ENCODE measurements around the gene CRAMP1. TPM values are rescaled to one million over a fixed set of nuclear protein-coding genes. Genes with fewer than 3 reads are reported as not detected.

CRAMP1 gene
- total RNA-seq, 4 donors from 2014 or later, result 9.1 to 15.5 (median 12.5) TPM

DNA sequence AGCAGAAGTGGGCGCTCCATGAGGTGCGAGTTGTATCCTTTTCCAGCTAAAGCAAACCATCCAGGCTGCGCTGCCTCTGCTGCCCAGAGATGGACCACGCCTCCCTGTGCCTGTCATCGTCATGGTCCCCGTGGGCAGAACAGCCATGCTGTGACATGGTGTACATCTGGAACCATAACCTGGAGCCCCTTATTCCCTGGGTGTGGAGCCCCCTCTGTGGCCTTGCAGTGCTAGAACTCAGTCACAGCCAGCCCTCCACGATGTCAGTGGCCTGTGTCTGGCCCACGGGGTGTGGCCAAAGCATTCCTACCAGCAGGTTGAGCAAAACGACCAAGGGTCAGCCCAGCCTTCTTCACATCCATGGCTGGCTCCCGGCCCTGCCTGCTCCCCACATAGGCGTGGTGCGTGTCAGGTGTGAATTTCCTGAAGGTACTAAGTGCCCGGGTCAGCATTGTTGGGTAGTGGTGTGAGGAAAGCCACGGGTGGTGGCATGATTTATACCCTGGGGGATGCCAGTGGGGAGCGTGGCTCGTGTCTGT is 43.2 kb downstream of the CRAMP1 start:
- Histone ChIP-seq H3K27me3 (no peaks in the 10 kb centered on the region), H3K9me3 (no peaks in the 10 kb centered on the region), H3K4me3 (no peak overlapping the region), H3K27ac (replicated peaks in 1 of 4) (no peak overlapping the region), H3K36me3 (peaks cover 56 to 100% (median 91%) of the 10 kb centered on the region in 4 donors), H3K4me1 (peaks cover 0 to 3% (median 0%) of the 10 kb centered on the region in 4 donors)
- WGBS, result 88% methylated on average over 12 of the region's 16 CpGs
- intact Hi-C loops (cut with DNase I), result no loop called here
- no peak for TF ChIP-seq EP300 (IDR thresholded peaks at IDR 0.05)
- no peak for TF ChIP-seq POLR2A (IDR thresholded peaks at IDR 0.05; ENCODE audit: low read depth)
- DNase-seq (ENCODE audit: extremely low spot score), result no peak

DNA sequence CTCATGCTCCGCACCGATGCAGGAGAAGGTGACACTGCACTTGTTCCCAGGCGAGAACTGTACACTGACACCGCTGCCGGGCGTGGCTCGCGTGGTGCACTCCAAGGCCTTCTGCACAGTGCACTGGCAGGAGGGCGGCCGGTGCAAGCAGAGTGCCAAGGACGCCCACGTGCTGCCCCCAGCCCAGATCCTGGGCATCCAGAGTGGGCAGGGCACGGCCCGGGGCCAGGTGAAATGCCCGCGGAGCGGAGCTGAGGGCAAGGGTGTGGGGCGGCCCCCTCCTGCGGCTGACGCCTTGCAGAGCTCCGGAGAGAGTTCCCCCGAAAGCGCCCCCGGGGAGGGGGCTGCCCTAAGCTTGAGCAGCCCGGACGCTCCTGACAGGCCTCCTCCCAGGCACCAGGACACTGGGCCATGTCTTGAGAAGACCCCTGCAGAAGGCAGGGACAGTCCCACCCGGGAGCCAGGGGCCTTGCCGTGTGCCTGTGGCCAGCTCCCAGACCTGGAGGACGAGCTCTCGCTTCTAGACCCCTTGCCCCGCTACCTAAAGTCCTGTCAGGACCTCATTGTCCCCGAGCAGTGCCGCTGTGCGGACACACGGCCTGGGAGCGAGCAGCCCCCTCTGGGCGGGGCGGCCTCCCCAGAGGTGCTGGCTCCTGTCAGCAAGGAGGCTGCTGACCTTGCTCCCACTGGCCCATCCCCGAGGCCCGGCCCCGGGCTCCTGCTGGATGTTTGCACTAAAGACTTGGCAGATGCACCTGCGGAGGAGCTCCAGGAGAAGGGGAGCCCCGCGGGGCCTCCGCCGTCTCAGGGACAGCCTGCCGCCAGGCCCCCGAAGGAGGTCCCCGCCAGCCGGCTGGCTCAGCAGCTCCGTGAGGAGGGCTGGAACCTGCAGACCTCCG is 44.0 kb downstream of the CRAMP1 start:
- Histone ChIP-seq H3K9me3 (no peaks in the 10 kb centered on the region), H3K27me3 (no peaks in the 10 kb centered on the region), H3K4me3 (no peak overlapping the region), H3K36me3 (peaks cover 64 to 100% (median 91%) of the 10 kb centered on the region in 4 donors), H3K4me1 (peaks cover 0 to 3% (median 0%) of the 10 kb centered on the region in 4 donors), H3K27ac (replicated peaks in 1 of 4) (no peak overlapping the region)
- intact Hi-C loops (cut with DNase I), result no loop called here
- 96% methylated on average over 16 of the region's 52 CpGs for WGBS
- no peak for TF ChIP-seq EP300 (IDR thresholded peaks at IDR 0.05)
- no peak for TF ChIP-seq POLR2AphosphoS5 (IDR thresholded peaks at IDR 0.05)
- TF ChIP-seq, protein P1, sequence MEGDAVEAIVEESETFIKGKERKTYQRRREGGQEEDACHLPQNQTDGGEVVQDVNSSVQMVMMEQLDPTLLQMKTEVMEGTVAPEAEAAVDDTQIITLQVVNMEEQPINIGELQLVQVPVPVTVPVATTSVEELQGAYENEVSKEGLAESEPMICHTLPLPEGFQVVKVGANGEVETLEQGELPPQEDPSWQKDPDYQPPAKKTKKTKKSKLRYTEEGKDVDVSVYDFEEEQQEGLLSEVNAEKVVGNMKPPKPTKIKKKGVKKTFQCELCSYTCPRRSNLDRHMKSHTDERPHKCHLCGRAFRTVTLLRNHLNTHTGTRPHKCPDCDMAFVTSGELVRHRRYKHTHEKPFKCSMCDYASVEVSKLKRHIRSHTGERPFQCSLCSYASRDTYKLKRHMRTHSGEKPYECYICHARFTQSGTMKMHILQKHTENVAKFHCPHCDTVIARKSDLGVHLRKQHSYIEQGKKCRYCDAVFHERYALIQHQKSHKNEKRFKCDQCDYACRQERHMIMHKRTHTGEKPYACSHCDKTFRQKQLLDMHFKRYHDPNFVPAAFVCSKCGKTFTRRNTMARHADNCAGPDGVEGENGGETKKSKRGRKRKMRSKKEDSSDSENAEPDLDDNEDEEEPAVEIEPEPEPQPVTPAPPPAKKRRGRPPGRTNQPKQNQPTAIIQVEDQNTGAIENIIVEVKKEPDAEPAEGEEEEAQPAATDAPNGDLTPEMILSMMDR (IDR thresholded peaks at IDR 0.05), result no peak
- TF ChIP-seq POLR2A (IDR thresholded peaks at IDR 0.05; ENCODE audit: low read depth), result no peak
- no peak for DNase-seq (ENCODE audit: extremely low spot score)

DNA sequence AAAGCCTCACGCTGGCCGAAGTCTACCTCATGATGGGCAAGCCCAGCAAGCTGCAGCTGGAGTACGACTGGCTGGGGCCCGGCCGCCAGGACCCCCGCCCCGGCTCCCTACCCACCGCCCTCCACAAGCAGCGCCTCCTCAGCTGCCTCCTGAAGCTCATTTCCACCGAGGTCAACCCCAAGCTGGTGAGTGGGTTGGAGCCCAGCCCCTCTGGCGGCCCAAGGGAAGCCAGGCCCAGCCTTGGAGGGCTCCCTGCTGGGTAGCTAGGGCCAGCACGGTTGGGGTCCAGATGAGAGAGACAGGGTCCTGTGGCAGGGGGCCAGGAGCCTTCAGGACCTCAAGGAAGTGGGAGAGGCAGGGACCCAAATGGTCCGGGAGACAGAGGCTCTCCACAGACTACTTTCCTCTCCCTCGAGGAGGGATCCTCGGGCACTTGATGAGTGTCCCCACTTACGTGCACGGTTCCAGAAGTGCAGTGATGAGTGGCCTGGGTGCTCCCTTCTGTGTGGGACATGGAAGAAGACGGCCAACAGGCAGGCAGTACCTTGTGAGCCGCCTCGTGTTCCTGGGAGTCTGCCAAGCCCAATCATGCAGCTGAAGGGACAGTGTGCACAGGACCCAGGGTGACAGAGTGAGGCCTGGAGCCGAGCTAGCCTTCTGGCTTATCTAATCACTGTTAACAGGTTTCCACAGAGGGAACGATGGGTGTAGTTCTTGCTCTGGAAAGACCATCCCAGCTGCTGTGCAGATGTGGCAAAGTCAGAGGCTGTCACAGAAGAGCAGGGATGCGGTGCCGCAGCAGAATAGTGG is 44.9 kb downstream of the CRAMP1 start:
- no peak for DNase-seq (ENCODE audit: extremely low spot score)
- H3K9me3 ChIP-seq, result no peaks in the 10 kb centered on the region
- 91% methylated on average over 21 of the region's 24 CpGs for WGBS
- no peak overlapping the region for H3K27ac ChIP-seq (replicated peaks in 1 of 4)
- no peaks in the 10 kb centered on the region for H3K27me3 ChIP-seq
- H3K4me3 ChIP-seq, result no peak overlapping the region
- no peak for TF ChIP-seq POLR2A (IDR thresholded peaks at IDR 0.05; ENCODE audit: low read depth)
- no peak for TF ChIP-seq EP300 (IDR thresholded peaks at IDR 0.05)
- TF ChIP-seq POLR2AphosphoS5 (IDR thresholded peaks at IDR 0.05), result no peak
- TF ChIP-seq, protein P1 (IDR thresholded peaks at IDR 0.05), result no peak
- H3K36me3 ChIP-seq, result peaks cover 66 to 100% (median 93%) of the 10 kb centered on the region in 4 donors
- H3K4me1 ChIP-seq, result peaks cover 0 to 3% (median 0%) of the 10 kb centered on the region in 4 donors
- intact Hi-C loops (cut with DNase I), result no loop called here

DNA sequence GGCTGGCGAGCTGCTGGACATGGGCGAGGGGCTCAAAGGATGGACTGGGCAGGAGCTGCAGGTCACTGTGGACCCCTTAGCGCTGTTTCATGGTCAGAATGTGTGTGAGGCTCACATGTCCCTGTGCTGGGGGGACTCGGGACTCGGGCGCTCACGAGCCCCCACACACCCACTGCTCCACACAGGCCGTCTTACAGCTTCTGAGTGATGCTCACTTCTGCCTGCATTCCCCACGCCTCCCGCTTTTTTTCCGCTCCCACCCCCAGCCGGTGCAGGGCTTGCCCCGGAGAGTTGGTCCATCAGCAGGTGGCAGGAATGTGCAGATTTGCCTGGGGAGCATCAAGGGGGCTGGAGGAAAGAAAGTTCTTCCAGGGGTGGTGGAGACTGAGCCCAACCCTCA is 45.7 kb downstream of the CRAMP1 start:
- Histone ChIP-seq H3K36me3 (peaks cover 70 to 100% (median 93%) of the 10 kb centered on the region in 4 donors), H3K27ac (replicated peaks in 1 of 4) (no peak overlapping the region)
- TF ChIP-seq POLR2AphosphoS5 (IDR thresholded peaks at IDR 0.05), result no peak
- no peak for TF ChIP-seq POLR2A (IDR thresholded peaks at IDR 0.05; ENCODE audit: low read depth)
- TF ChIP-seq, protein P1 (IDR thresholded peaks at IDR 0.05), result no peak
- no peak for TF ChIP-seq EP300 (IDR thresholded peaks at IDR 0.05)

More for the DNA sequence above, 45.7 kb downstream of the CRAMP1 start:
- H3K4me1 ChIP-seq, result peaks cover 0 to 3% (median 0%) of the 10 kb centered on the region in 4 donors
- no peak for DNase-seq (ENCODE audit: extremely low spot score)
- no peak overlapping the region for H3K4me3 ChIP-seq
- intact Hi-C loops (cut with DNase I), result no loop called here
- H3K9me3 ChIP-seq, result no peaks in the 10 kb centered on the region
- 98% methylated on average over 10 of the region's 13 CpGs for WGBS
- no peaks in the 10 kb centered on the region for H3K27me3 ChIP-seq
